ENCODE measurements around the gene PMFBP1.

PMFBP1 gene

DNA sequence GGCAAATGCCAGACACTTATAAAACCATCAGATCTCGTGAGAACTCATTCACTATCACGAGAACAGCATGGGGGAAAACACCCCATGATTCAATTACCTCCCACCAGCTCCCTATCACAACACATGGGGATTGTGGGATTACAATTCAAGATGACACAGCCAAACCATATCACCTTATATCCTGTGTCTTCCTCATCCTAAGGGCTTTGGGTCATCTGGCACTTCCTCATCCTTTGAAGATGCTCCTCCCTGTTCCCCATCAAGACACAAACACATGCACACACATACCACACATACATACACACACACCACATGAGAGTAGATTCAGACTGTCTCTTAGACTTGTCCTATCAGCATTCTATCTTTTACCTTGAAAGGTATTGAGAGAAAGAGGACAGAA, 2.8 kb upstream of the PMFBP1 start:
- no peak overlapping the region for H3K4me3 ChIP-seq (replicated peaks in 1 of 2; ENCODE audit: low read depth in 2 of 2, low read length in 2 of 2)
- DNase-seq (ENCODE audit: low read depth in 2 of 2) = no peak
- TF ChIP-seq, protein P1, sequence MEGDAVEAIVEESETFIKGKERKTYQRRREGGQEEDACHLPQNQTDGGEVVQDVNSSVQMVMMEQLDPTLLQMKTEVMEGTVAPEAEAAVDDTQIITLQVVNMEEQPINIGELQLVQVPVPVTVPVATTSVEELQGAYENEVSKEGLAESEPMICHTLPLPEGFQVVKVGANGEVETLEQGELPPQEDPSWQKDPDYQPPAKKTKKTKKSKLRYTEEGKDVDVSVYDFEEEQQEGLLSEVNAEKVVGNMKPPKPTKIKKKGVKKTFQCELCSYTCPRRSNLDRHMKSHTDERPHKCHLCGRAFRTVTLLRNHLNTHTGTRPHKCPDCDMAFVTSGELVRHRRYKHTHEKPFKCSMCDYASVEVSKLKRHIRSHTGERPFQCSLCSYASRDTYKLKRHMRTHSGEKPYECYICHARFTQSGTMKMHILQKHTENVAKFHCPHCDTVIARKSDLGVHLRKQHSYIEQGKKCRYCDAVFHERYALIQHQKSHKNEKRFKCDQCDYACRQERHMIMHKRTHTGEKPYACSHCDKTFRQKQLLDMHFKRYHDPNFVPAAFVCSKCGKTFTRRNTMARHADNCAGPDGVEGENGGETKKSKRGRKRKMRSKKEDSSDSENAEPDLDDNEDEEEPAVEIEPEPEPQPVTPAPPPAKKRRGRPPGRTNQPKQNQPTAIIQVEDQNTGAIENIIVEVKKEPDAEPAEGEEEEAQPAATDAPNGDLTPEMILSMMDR (IDR thresholded peaks at IDR 0.05; ENCODE audit: low read depth, low read length) = no peak

DNA sequence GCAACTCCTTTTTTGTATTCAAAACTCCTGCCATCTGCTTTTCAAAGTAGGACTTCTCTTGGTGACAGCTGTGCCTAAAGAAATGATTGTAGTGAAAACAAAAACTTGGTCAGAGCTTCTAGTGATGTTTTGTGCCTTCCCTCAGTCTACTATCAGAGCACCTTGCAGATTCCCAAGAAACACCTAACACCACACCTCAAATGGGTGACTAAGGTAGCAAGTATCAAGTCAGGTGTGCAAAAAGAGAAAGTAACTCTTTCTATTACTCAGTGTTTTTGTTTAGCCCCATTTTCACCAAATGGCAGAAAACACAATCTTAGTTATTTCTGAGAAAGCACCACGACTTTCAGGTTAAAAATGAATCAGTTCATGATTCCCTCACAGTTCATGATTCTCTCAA, 2.0 kb upstream of the PMFBP1 start:
- DNase-seq (ENCODE audit: low read depth in 2 of 2) = no peak
- no peak overlapping the region for H3K4me3 ChIP-seq (replicated peaks in 1 of 2; ENCODE audit: low read depth in 2 of 2, low read length in 2 of 2)
- TF ChIP-seq, protein P1 (IDR thresholded peaks at IDR 0.05; ENCODE audit: low read depth, low read length) = no peak

DNA sequence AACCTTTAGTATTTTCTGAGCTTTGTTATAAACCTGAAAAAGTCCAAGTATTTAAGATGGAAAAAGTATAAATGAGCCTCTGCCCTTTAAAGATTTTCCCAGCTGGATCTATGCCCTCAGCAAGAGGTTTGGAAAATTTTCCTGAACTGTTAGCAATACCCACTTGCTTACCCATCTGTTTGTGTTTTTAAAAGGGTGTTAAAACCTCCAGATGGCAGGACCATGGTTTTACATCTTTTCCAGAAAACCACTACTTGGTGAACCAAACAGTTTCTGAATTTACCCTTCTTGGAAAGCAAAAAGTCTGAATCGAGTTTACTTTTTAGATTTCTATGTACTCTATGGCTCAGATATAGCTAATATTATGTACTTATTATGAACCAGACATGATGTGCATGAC, 719 bp downstream of the PMFBP1 start:
- H3K4me3 ChIP-seq (replicated peaks in 1 of 2; ENCODE audit: low read depth in 2 of 2, low read length in 2 of 2) = no peak overlapping the region
- no peak for DNase-seq (ENCODE audit: low read depth in 2 of 2)
- TF ChIP-seq, protein P1 (IDR thresholded peaks at IDR 0.05; ENCODE audit: low read depth, low read length) = no peak

DNA sequence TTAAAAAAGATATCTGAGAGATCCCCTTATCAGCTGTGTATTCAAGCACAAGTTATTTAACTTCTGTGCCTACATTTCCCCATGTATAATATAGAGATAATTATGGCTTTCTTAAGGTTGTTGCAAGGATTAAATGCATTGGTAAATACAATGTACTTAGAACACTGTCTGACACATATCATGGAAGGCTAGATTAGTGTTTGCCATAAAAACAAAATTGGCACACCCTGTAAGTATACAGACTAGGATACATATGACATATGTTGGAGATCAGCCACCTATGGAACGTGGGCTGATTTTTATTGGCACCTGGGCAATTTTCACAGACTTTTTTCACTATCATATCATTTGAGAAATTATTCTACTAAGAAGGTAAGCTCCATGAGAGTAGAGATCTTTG, 2.2 kb downstream of the PMFBP1 start:
- H3K4me3 ChIP-seq (replicated peaks in 1 of 2; ENCODE audit: low read depth in 2 of 2, low read length in 2 of 2) = no peak overlapping the region
- DNase-seq (ENCODE audit: low read depth in 2 of 2) = no peak
- TF ChIP-seq, protein P1 (IDR thresholded peaks at IDR 0.05; ENCODE audit: low read depth, low read length) = no peak

DNA sequence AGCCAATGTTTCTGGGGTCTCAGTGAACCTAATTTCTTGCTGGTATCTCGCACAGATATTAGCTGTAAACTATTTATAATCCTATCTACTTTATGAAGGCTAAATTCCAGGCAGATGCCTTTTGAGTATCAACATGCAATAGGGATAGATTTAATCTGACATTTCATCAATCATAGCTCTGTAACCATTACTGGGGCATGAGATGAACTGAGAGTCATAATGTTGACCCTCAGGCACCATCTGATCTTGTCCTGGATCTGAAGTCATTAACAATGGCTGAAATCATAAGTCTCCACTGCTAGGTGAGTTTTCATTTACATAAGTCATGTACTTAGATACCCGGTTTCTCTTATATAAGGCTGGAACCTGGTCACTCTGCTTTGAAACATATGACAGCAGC, 3.6 kb downstream of the PMFBP1 start:
- DNase-seq (ENCODE audit: low read depth in 2 of 2) = no peak
- H3K4me3 ChIP-seq (replicated peaks in 1 of 2; ENCODE audit: low read depth in 2 of 2, low read length in 2 of 2) = no peak overlapping the region
- TF ChIP-seq, protein P1 (IDR thresholded peaks at IDR 0.05; ENCODE audit: low read depth, low read length) = no peak

DNA sequence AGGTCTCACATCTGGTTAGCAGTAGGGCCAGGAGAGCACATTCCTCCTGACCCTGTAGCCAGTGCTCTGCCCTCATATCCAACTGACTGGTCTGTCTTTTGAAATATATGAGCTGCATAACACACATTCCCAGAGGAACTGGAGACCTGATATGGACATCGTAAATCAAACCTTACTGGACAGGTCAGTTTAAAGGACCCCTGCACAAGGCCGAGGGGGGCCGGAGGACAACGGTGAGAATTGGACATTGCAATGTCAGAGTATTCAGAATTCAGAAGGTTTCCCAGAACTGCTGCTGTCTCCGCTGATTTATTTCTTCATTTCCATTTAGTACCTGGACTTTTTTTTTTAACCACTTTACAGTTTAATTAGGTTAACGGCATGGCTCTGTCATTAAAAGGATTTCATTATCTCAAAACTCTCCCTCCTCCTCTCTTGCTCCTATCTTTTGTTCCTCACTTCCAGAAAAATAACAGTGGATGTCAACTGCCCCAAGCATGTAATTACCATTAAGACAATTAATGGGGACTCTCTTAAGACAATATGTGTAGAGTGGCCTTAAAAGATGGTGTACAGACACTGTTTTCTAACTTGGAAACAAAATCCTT, 4.9 kb downstream of the PMFBP1 start:
- TF ChIP-seq, protein P1 (IDR thresholded peaks at IDR 0.05; ENCODE audit: low read depth, low read length) = no peak
- no peak for DNase-seq (ENCODE audit: low read depth in 2 of 2)

DNA sequence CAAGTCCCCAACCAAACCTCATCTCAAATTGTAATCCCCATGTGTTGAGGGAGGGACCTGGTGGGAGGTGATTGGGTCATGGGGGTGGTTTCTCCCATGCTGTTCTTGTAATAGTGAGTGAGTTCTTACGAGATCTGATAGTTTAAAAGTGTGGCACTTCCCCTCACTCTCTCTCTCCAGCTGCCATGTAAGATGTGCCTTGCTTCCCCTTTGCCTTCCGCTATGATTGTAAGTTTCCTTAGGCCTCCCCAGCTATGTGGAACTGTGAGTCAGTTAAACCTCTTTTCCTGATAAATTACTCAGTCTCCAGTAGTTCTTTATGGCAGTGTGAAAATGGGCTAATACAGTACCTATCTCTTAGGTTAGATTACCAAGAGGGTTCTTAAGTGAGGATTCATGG, 5.8 kb downstream of the PMFBP1 start:
- TF ChIP-seq, protein P1 (IDR thresholded peaks at IDR 0.05; ENCODE audit: low read depth, low read length) = no peak
- no peak overlapping the region for H3K4me3 ChIP-seq (replicated peaks in 1 of 2; ENCODE audit: low read depth in 2 of 2, low read length in 2 of 2)
- no peak for DNase-seq (ENCODE audit: low read depth in 2 of 2)

More for the DNA sequence above, 4.9 kb downstream of the PMFBP1 start:
- no peak overlapping the region for H3K4me3 ChIP-seq (replicated peaks in 1 of 2; ENCODE audit: low read depth in 2 of 2, low read length in 2 of 2)
